GM06990 (cell line): Measurements from ENCODE around the gene ASB3.

Source experiments
- DNase-seq: peaks from one replicate; pipeline ENCODE4 v3.0.0-alpha.2; 2011; ENCODE audit not compliant: insufficient read length; ENCODE audit errors: extremely low read depth
- H3K27me3 ChIP-seq: replicated peaks from 2 replicates; pipeline ENCODE4 v1.6.0; 2011; ENCODE audit warnings: low read length; ENCODE audit not compliant: control insufficient read depth, insufficient read depth
- H3K36me3 ChIP-seq: 2 replicates; pipeline ENCODE4 v1.5.1; 2011; ENCODE audit warnings: low read length; ENCODE audit not compliant: control insufficient read depth, insufficient read depth
- H3K4me3 ChIP-seq: replicated peaks from 2 replicates; pipeline ENCODE4 v1.5.1; 2011; ENCODE audit warnings: low read depth, mild to moderate bottlenecking, control low read depth, low read length
- CTCF ChIP-seq: IDR thresholded peaks from 2 replicates; pipeline ENCODE4 v1.5.1; 2011; ENCODE audit warnings: low read length, control low read depth, mild to moderate bottlenecking, inconsistent platforms; ENCODE audit not compliant: insufficient read depth, poor library complexity, severe bottlenecking

The ASB3 gene

GRCh38 chr2:53655256-53655655 is 131.5 kb downstream of the ASB3 start:
- DNase-seq = no peak
- no peak for TF ChIP-seq CTCF
- H3K4me3 ChIP-seq = no peak overlapping the region
- H3K36me3 ChIP-seq = no peaks in the 10 kb centered on the region
- no peaks in the 10 kb centered on the region for H3K27me3 ChIP-seq

- Histone ChIP-seq H3K27me3 (no peaks in the 10 kb centered on the region), H3K4me3 (no peak overlapping the region), H3K36me3 (no peaks in the 10 kb centered on the region)
- no peak for TF ChIP-seq CTCF
- no peak for DNase-seq
These were observed 132.4 kb downstream of the ASB3 start for GRCh38 chr2:53654396-53654795.

- H3K27me3 ChIP-seq = no peaks in the 10 kb centered on the region
- H3K36me3 ChIP-seq = no peaks in the 10 kb centered on the region
- no peak for DNase-seq
- no peak overlapping the region for H3K4me3 ChIP-seq
- TF ChIP-seq CTCF = no peak
These were observed 134.6 kb downstream of the ASB3 start for GRCh38 chr2:53652131-53652530.

- H3K4me3 ChIP-seq = no peak overlapping the region
- H3K27me3 ChIP-seq = no peaks in the 10 kb centered on the region
- TF ChIP-seq CTCF = no peak
These were observed 140.0 kb downstream of the ASB3 start for GRCh38 chr2:53646788-53647187.

GRCh38 chr2:53641290-53641689 is 145.5 kb downstream of the ASB3 start:
- H3K4me3 ChIP-seq = no peak overlapping the region
- H3K36me3 ChIP-seq = no peaks in the 10 kb centered on the region
- DNase-seq = no peak
- TF ChIP-seq CTCF = no peak
- H3K27me3 ChIP-seq = no peaks in the 10 kb centered on the region

More at GRCh38 chr2:53646788-53647187, 140.0 kb downstream of the ASB3 start:
- H3K36me3 ChIP-seq = no peaks in the 10 kb centered on the region
- no peak for DNase-seq

- Histone ChIP-seq H3K36me3 (no peaks in the 10 kb centered on the region), H3K4me3 (no peak overlapping the region), H3K27me3 (no peaks in the 10 kb centered on the region)
- DNase-seq = no peak
- no peak for TF ChIP-seq CTCF
These were observed 146.3 kb downstream of the ASB3 start for GRCh38 chr2:53640466-53640865.
